Measurements from ENCODE around the gene SAP130.

Gene SAP130

GRCh38 chr2:128024816-128025215, 3.0 kb downstream of the SAP130 start:
- no peak for DNase-seq

GRCh38 chr2:128017561-128017960, 10.3 kb downstream of the SAP130 start:
- DNase-seq, result no peak

GRCh38 chr2:128016620-128017019, 11.2 kb downstream of the SAP130 start:
- no peak for DNase-seq

- no peak for DNase-seq
These were observed 15.2 kb downstream of the SAP130 start for GRCh38 chr2:128012698-128013097.

GRCh38 chr2:128008074-128008672, 19.7 kb downstream of the SAP130 start:
- DNase-seq, result no peak

- no peak for DNase-seq
These were observed 23.4 kb downstream of the SAP130 start for GRCh38 chr2:128004509-128004908.

GRCh38 chr2:128003463-128003862, 24.4 kb downstream of the SAP130 start:
- DNase-seq, result no peak

GRCh38 chr2:127996160-127996559, 31.7 kb downstream of the SAP130 start:
- no peak for DNase-seq

GRCh38 chr2:127995725-127996124, 32.1 kb downstream of the SAP130 start:
- DNase-seq, result no peak

- no peak for DNase-seq
These were observed 34.2 kb downstream of the SAP130 start for GRCh38 chr2:127993659-127994058.

- DNase-seq, result no peak
These were observed 36.1 kb downstream of the SAP130 start for GRCh38 chr2:127991742-127992141.

- no peak for DNase-seq
These were observed 41.2 kb downstream of the SAP130 start for GRCh38 chr2:127986548-127987079.

GRCh38 chr2:127985735-127986134, 42.1 kb downstream of the SAP130 start:
- no peak for DNase-seq

GRCh38 chr2:127985026-127985734, 42.7 kb downstream of the SAP130 start:
- DNase-seq, result no peak

GRCh38 chr2:127984551-127984950, 43.3 kb downstream of the SAP130 start:
- no peak for DNase-seq

GRCh38 chr2:127969446-127969845, 58.4 kb downstream of the SAP130 start:
- DNase-seq, result no peak

GRCh38 chr2:127968610-127969339, 59.1 kb downstream of the SAP130 start:
- DNase-seq, result no peak

GRCh38 chr2:127961729-127962128, 66.1 kb downstream of the SAP130 start:
- DNase-seq, result no peak

- DNase-seq, result no peak
These were observed 70.6 kb downstream of the SAP130 start for GRCh38 chr2:127957240-127957639.

- no peak for DNase-seq
These were observed 73.0 kb downstream of the SAP130 start for GRCh38 chr2:127954857-127955256.

GRCh38 chr2:127953849-127954248, 74.0 kb downstream of the SAP130 start:
- DNase-seq, result no peak

GRCh38 chr2:127953128-127953718, 74.6 kb downstream of the SAP130 start:
- DNase-seq, result no peak

- DNase-seq, result no peak
These were observed 76.8 kb downstream of the SAP130 start for GRCh38 chr2:127951026-127951425.

Measured in stimulated activated CD4-positive, alpha-beta T cell treated with anti-CD3 and anti-CD28 coated beads, Interleukin-4, amount 100 ng/mL, for 24 hours (primary cell).